Activated CD4-positive, alpha-beta T cell treated with anti-CD3 and anti-CD28 coated beads, Interleukin-2, Interleukin-4, amounts not matched to agents 100 ng/mL and 50 ng/mL, durations not matched to agents 16 hours and 8 hours (primary cell): ENCODE measurements around the gene ARRB1.
"Not testable (repeated sequence)": the region's sequence is repeated elsewhere in the genome, so short reads cannot be mapped to it uniquely, and the experiment has no call there.

Experiments
- DNase-seq: peaks from one replicate; pipeline ENCODE4 v3.0.0-alpha.2; 2020; ENCODE audit warnings: low spot score

ARRB1 gene

GRCh38 chr11:75324189-75324588 lies 27.3 kb downstream of the ARRB1 start:
- DNase-seq, result no peak

DNA sequence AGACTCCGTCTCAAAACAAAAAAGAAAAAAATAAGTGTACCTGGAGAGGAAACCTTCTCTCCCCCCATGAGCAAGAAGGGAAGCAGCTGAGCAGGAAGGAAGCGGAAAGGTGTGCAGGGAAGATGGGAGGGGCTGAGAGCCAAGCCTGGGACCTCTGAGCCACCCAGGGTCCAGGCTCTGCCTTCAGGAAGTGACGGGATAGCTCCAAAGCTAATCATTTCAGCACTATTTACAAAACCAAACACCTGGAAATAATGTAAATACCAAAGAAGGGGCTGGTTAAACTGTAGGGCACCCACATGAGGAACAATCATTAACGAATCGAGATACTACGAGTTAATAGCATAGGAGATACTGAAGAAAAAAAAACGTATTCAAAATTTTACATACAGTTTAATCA lies 27.9 kb downstream of the ARRB1 start:
- no peak for DNase-seq

GRCh38 chr11:75320643-75321042 lies 30.8 kb downstream of the ARRB1 start:
- DNase-seq, result no peak

- no peak for DNase-seq
Measured at GRCh38 chr11:75320046-75320618, 31.3 kb downstream of the ARRB1 start.

DNA sequence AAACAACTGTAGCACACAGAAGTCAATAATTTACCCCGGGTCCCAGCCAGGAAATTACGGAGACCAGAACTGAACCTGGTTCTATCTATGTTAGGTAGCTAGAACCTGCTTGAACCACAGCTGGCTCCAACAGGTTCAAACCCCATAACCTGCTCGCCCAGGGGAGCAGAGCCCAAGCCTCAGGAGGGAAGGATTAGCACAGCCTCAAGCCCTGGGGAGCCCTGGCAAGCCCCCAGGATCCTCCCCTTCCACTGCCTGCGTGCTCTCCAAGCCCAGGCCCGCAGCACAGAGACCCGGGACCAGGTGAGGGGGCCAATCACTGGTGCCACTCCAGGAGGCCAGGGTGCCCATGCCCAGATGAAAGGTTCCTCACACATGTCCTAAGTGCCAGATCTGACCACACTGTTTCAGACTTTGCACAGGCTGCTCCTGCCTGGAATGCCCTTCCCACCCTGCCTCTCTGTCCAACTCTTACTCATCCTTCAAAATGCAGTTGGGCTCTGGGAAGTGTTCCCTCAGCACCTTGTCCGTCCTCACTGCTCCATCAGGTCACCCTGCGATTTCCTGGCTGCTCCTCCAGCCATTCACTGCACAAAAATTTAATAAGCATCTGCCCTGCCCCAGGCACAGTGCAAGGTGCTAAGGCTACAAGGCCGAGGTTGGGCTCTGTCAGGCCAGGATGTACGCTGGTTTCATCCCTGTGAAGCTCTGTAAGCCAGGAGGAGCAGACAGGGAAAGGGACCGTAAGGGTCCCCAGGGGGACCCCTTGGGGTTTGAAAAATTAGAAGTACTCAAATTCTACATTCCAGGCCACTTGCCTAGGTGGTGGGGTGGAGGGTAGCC lies 32.2 kb downstream of the ARRB1 start:
- DNase-seq, result no peak

DNA sequence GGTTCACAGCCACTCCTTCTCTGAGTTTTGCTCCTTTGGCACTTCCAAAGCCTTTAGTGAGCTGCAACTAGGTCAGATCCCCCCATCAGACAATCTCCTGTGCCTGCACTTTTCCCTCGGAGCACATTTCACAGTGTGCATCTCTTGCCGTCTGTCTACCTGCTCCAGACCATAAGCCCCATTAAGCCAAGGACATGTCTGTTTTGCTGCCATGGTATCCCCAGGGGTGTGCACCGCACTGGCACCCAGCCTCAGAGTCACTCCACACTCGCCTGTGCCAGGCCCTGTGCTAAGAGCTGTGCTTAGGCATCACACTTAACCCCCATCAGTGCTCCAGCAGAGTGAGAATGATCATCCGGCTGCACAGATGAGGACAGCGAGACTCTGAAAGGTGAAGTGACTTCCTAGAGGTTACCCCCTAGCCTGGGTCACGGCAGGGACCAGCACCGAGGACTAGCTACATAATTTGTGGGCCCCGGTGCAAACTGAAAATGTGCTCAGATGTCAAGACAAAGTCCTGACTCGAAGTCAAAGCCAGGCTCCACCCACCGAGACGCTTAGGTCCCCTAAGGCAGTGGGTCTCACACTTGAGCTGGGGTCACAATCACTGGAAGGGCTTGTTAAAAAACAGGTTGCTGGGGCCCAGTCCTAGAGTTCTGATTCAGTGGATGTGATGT lies 33.9 kb downstream of the ARRB1 start:
- DNase-seq, result no peak

GRCh38 chr11:75315439-75315805 lies 36.0 kb downstream of the ARRB1 start:
- no peak for DNase-seq

DNA sequence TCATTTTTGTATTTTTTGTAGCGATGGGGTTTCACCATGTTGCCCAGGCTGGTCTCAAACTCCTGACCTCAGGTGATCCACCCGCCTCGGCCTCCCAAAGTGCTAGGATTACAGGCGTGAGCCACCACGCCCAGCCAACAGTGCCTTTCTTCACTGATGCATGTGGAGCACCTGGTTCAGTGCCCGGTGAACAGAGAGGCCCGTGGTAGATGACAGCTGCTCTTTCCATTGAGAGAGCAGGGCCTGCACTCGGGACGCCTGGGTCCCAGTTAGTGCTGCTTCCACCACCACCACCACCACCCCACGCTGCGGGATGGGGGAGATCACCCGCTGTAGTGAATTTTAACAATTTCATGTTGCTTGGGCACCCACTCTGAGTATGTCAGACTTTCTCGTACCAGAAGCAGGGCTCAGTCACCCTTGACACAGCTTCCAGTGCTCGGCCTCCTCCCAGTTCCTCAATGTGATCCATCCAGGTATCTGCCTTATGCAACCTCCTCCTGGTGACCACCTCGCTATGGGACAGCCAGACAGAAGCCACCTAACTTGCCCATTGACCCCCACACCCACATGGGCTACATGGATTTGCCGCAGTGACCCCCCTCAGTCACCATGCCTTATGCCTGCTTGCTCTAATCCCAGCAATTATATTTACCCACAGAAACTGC lies 36.6 kb downstream of the ARRB1 start:
- DNase-seq, result no peak

DNA sequence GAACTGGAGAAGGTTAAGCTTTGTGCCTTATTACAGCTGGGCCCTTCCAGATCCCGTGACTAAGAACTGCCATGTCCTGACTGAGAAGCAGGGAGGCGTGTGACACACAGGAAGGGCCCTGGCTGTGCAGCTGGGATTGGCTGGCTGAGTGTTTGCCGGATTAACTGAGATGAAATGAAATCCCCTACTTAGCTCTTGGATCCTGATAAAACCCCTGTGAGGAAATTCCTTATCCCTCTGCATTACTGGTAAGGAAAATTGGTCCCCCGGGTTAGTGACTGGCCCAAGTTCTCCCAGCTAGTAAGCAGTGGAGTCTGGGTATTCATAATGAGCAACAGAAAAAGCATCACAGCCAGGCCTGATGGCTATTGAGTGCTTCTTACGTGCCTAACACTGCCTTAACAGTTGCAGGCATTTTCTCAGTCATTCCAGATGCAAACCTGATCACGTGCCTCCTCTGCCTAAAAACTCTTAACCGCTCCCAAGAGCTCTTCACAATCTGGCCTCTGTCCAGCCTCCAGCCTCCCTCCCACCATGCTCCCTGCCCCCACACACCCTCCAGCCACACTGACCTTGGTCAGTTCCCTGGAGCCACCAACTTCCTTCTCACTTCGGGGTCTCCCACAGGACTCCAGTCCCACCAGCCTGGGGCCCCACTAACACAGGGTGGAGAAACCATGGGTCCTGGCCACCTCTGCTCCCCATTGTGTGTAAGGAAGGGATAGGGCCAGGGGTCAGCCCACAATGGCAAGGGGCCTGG lies 37.8 kb downstream of the ARRB1 start:
- DNase-seq, result no peak

- DNase-seq, result no peak
Measured at GRCh38 chr11:75312346-75312745, 39.1 kb downstream of the ARRB1 start.

DNA sequence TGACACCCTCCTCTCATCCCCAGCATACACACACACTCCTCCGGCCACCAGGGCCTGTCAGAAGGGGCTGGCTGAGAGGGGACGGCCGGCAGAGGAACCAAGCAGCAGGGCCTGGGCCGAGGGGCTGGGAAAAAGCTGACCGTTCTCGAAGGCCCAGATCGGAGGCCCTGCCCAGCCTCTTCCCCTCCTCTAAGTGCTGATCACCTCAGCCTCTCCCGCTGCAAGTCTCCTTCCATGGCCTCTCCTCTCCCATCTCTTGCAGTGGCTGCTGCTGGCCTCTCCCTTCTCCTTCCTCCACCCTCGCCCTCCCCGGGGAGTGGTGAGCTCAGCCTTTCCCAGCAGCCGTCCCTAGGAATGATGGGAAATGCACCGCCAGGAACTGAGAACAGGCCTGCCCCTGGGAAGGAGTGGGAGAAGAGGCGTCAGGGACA lies 39.6 kb downstream of the ARRB1 start:
- no peak for DNase-seq

DNA sequence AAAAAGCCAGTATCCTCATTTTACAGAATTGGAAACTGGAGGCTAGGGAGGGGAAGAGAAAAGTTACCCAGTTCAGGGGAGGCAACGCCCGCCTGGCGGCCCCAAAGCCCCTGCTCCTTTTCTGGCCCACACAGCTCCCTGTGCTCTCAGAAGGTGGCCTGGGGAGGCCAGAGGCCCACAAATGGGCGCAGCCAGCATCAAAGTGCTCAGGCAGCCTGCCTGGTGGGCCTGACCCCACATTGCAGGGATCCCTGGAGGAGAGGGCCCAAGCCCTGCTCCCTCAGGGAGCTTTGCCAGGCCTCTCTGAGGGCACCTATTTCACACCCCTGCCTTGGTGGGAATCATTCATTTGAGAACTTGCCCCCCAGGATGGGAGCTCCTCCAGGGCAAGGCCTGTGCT lies 42.5 kb downstream of the ARRB1 start:
- no peak for DNase-seq

DNA sequence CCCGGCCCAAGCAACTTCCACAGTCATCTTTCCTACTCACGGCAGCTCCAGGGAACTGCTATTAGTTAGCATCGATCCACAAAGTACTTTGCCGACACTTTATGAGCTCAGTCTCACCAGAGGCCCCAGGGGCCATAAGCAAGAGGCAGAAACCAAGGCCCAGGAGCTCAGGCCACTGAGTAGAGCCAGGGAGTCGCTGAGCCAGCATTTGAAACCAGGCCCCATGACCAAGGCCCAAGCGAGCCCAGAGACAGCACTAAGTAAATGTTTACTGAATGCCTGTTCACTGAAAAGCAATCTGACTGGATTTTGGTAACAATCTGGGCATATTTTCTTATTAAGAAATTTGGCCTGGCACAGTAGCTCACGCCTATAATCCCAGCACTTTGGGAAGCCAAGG lies 43.3 kb downstream of the ARRB1 start:
- no peak for DNase-seq

- no peak for DNase-seq
Measured at GRCh38 chr11:75307058-75307457, 44.4 kb downstream of the ARRB1 start.

- DNase-seq, result no peak
Measured at GRCh38 chr11:75306529-75306928, 44.9 kb downstream of the ARRB1 start.

DNA sequence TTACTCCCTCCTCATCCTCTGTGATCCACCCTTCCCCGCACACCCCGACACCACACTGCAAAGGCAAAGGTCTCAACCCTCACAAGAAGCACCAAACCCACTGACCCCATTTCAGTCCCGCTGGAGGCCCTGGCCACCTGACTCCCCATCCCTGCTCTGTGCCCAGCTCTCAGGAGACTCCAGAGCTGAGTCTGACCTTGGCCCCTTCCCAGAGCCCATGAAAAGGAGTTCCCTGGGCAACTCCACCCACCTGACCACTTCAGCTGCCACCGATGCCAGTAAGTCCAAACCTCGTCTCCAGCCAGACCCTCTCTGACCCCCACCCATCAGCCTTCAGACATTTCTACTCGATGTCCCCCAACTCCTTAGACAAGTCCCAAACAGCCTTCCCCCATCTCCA lies 45.5 kb downstream of the ARRB1 start:
- DNase-seq, result no peak

DNA sequence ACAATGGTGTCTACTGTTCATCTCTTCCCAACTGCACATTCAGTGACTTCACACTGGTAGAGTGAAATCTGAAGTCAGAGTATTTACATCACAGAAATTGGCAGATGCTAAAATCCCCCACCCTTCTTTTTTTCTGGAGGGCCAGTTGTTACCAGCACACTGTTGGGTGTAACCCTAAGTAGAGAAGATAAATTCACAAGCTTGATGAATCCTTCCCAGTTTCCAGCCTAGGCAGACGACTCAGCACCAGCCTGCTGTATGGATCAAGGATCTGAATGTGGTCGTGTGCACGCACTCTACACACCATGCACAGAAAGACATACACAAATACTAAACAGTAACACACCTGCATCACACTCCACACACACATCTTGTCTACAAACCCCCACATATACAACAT lies 46.0 kb downstream of the ARRB1 start:
- DNase-seq, result no peak

GRCh38 chr11:75304941-75305340 lies 46.5 kb downstream of the ARRB1 start:
- DNase-seq, result not testable (repeated sequence)

DNA sequence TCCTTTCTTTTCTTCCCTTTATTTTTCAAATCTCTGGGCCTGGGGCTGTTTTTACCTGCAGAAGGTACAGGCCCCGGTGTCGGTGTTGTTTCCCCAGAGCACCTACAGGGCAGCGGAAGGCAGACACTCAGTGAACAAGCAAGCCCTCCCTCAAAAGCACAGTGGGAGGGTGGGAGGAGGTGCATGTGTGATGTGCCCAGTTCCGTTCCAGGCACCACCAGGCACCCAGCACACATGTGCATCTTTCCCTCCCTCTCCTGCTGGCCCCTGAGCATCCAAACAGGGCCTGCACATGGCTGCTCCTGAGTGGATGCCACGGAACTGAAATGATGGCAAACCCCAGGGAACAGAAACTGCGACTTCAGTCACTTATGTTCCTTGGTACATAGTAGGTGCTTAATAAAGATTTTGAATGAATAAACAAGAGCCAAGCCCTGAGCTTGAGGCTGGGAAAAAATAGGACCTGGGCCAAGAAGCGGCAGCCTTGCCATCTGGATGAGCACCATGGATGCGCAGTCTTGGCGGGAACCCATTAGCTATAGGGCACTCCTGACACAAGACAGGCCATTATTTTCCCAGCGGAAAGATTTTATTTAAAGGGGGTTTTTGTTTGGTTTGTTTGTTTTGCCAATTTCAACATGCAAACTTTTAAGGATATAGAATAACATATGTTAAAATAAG lies 47.8 kb downstream of the ARRB1 start:
- no peak for DNase-seq

GRCh38 chr11:75302371-75302770 lies 49.1 kb downstream of the ARRB1 start:
- DNase-seq, result no peak

DNA sequence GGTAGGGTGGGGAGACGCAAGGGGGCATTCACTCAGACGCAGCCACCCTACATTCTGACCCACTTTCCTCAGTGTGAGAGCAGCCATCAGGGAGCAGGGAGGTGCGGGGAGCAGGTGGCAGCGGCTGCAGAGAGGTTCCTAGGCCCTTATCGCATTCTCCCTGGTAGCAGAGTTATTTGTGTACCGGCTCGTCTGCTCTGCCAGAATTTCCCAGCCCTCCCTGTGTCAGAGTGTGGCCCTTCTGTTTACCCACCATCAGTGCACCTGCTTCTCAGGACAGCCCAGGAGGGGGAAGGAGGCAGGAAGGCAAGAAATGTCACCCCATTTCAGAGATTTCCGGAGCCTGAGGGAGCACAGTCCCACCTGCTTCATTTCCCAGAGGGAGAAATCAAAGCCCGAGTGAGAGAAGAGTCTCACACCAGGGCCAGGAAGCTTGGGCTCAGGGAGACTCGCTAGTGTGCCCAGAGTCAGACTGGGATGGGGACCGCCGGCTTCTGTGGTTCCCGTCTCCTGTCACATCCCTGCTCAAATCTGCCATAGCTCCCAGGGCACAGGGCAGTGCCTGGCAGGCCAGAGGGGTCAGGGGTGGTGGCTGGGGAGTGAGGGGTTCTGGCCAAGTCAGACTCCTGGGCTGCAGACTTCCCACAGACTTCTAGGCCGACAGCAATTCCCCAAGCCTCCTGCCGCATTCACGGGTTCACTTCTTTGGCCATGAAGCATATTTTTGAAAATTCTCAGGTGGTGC lies 49.7 kb downstream of the ARRB1 start:
- DNase-seq, result no peak
